GM12872 (cell line): ENCODE measurements around the gene MOV10L1.

Experiments used
- TF ChIP-seq, protein P1 (sequence below): IDR thresholded peaks from 3 replicates; pipeline ENCODE4 v1.5.1; 2011; ENCODE audit warnings: low read depth, mild to moderate bottlenecking, low read length, moderate library complexity; ENCODE audit not compliant: insufficient read depth

MOV10L1 gene

DNA sequence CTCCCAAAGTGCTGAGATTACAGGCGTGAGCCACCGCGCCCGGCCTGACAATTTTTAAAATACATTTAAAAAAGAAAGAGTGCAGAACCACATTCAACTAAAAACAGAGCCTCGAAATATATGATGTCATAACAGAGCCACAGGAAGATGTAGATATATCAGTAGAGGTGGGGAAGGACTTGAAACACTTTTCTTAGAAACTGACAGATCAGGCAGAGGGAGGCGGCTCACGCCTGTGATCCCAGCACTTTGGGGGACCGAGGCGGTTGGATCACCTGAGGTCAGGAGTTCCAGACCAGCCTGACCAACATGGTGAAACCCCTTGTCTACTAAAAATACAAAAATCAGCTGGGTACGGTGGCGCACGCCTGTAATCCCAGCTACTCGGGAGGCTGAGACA is 11.6 kb upstream of the MOV10L1 start:
- TF ChIP-seq, protein P1, sequence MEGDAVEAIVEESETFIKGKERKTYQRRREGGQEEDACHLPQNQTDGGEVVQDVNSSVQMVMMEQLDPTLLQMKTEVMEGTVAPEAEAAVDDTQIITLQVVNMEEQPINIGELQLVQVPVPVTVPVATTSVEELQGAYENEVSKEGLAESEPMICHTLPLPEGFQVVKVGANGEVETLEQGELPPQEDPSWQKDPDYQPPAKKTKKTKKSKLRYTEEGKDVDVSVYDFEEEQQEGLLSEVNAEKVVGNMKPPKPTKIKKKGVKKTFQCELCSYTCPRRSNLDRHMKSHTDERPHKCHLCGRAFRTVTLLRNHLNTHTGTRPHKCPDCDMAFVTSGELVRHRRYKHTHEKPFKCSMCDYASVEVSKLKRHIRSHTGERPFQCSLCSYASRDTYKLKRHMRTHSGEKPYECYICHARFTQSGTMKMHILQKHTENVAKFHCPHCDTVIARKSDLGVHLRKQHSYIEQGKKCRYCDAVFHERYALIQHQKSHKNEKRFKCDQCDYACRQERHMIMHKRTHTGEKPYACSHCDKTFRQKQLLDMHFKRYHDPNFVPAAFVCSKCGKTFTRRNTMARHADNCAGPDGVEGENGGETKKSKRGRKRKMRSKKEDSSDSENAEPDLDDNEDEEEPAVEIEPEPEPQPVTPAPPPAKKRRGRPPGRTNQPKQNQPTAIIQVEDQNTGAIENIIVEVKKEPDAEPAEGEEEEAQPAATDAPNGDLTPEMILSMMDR: no peak

DNA sequence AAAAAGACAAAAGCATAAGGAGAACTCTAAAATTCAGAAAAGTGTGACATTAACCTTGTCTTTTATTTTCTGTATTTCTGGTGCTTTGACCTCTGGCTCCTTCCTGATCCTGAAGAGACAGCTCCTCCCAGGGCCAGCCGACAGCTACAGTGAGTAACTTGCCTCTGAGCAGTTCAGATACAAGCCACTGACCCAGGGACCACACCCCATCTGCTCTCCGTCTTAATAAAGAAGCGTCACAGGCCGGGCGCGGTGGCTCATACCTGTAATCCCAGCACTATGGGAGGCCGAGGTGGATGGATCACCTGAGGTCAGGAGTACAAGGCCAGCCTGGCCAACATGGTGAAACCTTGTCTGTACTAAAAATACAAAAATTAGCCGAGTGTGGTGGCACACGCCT is 11.0 kb upstream of the MOV10L1 start:
- TF ChIP-seq, protein P1: no peak

DNA sequence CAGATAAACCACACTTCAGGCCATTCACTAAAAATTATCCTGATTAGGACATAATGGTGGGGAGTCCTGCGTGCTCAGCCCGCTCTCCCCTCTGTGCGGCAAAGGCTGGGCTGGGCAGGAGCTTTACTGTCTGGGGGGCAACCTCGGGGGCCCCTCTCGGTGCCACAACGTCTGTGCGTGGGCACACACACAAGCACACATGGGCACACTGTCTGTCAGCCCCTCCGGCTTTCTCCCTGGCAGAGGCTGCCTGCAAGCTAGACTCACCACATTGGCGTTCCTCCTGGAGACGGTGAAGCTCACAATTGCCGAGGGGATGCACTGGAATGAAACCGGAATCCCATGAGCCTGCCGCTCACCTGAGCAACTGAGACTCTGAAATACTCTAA is 9.7 kb upstream of the MOV10L1 start:
- TF ChIP-seq, protein P1: no peak

DNA sequence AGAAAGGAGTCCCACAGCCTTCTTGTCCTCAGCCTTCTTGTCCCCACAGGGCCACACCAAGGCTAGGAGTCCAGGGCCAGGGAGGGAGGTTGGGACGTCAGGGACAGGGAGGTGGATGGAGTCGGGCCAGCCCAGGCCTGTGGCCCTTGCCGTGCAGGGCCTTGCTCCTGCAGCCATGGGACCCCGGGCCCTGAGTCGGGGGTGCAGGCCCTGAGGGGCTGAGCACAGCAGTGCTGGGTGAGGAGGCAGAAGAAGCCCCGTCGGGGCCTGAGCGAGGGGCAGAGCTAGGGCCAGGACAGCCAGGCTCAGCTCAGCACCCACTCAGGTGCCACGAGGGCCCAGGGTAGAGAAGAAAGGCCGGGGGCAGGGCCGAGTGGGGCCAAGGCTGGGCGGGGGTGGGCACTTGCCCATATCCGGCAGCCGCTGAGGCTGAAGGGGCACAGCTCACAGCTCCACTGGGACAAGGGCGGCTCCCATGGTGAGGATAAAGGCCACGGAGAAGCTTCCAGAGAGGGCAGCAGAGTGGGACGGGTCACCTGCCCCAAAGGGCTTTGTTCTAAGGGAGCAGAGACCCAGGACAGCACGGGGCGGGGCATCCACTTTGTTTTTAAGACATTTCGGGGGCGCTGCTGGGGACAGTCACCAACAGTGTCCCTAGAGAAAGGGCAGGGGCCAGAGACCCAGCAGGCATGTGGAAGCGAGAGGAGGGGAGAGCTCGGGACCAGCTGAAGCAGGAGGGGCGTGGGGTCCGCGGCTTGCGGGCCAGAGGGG is 8.2 kb upstream of the MOV10L1 start:
- TF ChIP-seq, protein P1: no peak

DNA sequence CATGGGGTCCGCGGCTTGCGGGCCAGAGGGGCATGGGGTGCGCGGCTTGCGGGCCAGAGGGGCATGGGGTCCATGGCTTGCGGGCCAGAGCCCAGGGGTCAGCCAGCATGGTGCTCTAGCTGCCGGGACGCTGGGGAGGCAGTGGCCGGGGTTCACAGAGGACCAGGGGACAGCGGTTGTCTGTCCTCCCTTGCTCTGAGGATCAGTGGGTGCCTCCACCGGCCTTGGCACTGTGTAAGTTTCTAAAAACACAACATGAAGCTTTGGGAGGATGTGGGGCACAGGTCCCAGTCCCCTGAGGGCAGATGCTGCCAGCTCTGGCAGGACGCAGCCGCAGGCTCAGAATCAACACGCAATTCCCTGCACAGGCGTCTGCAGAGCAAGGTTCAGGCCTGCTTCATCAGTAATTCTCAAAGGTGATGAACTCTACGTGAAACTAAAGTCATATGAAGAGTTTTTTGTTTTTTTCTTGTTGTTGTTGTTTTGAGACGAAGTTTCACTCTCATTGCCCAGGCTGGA is 7.5 kb upstream of the MOV10L1 start:
- TF ChIP-seq, protein P1: no peak

DNA sequence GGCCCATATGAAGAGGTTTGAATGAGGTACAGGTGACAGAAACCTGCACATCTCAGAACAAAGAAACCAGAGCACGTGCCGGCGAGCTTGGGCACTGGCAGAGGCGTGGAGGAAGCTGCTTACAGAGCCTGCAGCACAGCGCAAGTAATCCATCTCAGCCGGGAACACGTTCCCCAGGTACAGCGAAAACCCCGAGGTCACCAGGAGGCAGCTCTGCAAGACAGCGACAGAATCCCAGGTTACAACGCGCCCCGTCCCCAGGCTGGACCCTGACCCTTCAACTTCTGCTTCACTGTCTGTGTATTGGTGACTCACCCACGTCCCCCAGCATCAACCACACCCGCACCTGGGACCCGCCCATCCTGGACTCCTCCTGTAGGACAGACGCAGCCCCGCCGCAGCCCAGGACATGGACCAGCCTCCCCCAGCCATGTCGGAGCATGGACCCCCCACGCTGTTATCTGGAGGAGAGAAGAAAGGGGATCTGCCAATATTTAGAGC is 6.8 kb upstream of the MOV10L1 start:
- TF ChIP-seq, protein P1: no peak

DNA sequence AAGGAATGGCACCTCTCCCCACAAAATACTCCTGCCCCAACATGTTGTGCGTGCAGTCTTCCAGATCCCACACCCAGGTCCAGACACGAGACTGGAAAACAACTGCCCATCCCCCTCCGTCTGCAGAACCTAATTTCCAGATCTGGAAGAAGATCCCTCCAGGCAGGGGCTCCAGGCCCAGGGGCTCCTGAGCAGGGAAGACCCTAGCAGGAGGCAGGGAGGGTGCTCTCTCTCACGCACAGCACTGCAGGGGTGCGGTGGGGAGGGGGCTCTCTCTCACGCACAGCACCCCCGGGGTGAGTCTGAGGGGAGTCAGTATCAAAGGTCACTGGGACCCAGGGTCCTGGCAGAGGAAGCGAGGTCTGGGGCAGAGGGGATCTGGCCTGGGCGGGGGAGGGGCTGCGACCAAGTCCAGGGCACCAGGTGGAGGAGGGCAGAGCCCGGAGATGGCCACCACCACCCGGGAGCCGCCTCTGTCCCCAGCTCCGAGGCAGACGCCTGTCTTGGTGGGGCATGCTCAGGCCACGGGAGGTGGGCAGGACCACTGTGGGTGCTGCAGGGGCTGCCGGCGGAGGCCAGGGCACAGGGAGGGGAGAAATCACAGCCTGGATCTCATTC is 6.2 kb upstream of the MOV10L1 start:
- TF ChIP-seq, protein P1: no peak
